GM21786 (cell line): Measurements from ENCODE around the gene DBX2.
"Not testable (repeated sequence)": the region's sequence is repeated elsewhere in the genome, so short reads cannot be mapped to it uniquely, and the experiment has no call there.

ENCODE experiments used
- ATAC-seq: cut with Tn5 transposase; IDR thresholded peaks from one replicate; pipeline ENCODE4 v1.9.1; 2021; ENCODE audit not compliant: unreplicated experiment

DBX2 gene

GRCh38 chr12:45050751-45051571, at the start of gene DBX2:
DBX2 (minus strand) TSS chr12:45051099; CDS start chr12:45050927, 172 bp downstream.
- no peak for ATAC-seq

DNA sequence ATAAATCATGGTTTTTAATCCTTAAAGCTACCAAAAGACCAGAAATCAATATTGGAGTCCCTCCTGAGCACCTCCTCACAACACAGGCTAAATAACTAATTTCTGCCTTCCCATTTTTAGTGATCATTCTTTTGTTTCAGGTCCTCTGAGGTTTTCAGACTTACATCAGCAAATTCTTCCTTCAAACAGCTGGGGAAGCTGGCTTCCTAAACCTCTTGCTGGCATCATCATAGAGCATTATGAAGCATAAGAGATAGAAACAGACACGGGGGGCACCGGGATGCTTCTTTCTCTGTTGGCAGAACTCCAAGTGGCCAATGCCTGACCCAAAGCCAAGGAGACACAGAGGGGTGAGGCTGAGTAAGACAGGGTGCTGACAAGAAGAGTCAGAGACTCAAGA, 47.9 kb upstream of the DBX2 start:
- no peak for ATAC-seq

DNA sequence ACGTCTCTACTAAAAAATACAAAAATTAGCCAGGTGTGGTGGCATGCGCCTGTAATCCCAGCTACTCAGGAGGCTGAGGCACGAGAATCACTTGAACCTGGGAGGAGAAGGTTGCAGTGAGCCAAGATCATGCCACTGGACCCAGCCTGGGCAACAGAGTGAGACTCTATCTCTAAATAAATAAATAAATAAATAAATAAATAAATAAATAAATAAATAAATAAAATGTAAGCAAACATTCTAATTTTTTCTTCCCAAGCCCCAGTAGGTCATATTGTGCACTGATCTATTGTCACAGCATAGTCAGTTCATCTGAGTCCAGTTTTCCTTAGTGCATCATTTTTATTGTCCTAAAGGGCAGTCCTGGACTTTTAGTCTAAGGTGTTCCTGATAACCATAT, 44.5 kb upstream of the DBX2 start:
- ATAC-seq: not testable (repeated sequence)

DNA sequence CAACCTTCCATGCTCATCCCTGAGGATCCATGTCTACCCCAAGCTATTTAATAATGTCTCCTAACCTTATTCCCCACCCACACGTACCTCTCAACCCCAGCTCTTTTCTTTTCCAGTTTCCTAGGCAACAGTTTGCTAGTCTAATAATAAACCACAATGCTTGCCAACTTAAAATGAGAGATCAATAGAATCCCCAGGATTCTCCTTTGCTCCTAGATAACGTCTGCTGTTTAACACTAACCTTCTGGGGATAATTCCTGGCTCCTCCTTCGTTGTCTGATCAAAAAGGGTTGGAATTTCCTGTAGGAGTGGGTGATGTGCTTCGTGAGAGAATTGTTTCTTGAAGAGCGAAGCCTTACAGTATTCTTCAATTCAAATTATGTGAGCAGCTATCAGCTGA, 42.2 kb upstream of the DBX2 start:
- ATAC-seq: no peak

- no peak for ATAC-seq
Measured at GRCh38 chr12:45089411-45090075, 38.6 kb upstream of the DBX2 start.

DNA sequence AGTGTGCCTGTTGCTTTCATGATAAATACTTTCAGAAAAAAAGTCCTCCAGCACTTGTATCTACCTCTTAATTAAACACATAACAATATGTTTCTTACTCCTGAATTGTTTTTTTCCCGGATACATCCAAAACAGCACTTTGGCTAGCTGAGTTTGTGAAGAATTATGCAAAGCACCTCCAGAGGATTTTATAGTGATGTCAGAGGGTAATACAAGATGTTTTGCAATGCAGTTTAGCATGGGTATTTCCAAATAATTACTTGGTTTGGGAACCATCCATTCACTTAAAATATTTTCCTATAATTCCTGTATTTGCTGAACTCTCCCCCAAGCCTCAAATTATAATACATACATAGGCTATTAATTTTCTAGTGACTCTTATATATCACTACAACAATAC, 37.7 kb upstream of the DBX2 start:
- ATAC-seq: no peak

- ATAC-seq: not testable (repeated sequence)
Measured at GRCh38 chr12:45084248-45084647, 33.3 kb upstream of the DBX2 start.

DNA sequence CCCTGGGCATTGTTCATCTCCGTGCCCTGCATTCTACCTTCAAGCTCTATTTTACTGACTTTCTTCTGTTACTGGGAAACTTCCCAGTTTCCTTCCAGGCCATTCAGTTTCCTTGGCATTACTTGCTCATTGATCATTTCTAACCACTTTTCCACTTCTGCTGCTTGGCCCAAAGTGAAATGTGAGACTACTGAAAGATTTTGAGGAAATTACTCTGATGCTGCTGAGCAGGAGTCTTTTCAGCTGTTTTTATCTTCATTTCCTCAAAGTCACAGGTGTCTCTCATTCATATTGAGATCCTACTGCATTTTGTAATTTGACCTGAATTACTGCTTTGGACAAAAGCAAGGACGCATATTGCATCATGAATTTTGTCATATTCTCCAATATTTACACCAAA, 26.4 kb upstream of the DBX2 start:
- ATAC-seq: no peak

GRCh38 chr12:45076417-45077026, 25.6 kb upstream of the DBX2 start:
- ATAC-seq: no peak

DNA sequence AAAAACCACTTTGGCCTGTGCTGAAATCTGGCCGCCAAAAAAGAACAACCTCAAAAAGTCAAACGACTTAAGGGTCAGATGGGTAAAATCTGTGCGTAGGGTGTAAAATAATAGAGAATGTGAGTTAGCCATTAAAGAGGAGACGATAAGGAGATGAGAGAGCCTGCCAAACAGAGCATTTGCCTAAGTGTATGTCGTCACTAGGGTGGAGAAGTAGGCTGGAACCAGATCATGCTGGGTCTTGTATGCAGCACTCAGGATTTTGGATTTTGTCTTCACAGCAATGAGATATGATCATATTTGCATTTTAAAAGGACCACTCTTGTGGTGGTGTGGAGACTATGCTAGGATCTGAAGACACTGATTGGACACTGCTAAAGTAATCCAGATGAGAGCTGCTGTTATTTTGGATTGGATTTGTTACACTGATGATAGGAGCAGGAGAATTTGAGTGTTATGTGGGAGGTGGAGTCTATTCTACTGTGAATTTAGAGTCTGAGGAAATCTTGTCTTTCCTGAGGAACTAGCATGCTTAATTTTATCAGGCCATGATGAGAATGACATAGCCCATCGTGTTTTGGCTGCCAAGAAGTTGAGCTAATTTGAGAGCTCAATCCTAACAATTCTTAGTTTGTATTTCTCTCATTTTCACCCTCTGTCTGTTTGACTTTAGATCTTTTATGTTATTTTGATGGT, 24.8 kb upstream of the DBX2 start:
- ATAC-seq: no peak

DNA sequence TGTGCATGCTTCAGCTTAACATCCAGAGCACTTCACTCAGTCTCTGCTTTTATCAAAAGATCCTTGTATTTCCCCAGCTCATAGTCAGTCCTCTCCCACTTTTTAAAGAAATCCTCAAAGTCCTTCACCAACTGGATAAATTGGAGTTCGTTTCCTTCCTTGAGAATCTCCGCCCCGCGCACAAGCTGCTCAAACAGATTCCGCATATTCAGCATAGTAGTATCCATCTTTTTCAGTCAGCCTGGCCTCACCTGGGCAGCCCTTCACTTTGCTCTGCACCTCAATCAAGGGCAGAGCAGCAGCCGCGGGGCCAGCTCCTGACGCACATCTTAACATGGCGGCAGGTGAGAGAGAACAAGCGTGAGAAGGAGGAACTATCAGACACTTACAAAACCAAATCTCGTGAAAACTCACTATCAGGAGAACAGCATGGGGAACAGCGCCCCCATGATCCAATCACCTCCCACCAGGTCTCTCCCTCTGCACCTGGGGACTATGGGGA, 14.3 kb upstream of the DBX2 start:
- ATAC-seq: no peak

DNA sequence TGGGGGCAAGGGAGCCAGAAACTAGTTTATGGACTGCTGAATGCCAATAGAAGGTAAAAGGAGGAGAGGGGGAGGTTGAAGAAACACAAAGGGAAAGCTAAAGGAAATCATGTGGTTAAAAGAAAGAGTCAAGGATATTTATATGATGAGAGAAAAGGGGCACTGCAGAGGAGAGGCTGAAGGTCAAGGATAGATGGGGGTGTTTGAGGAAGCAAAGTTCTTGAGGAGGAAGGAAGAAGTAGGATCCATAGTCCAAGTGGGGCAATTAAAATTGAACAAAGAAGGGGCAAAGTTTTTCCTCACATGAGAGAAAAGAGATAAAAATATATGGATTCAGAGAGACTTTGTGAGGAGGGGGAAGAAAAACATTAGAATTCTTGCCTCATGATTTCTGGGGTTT, 10.1 kb upstream of the DBX2 start:
- ATAC-seq: no peak

DNA sequence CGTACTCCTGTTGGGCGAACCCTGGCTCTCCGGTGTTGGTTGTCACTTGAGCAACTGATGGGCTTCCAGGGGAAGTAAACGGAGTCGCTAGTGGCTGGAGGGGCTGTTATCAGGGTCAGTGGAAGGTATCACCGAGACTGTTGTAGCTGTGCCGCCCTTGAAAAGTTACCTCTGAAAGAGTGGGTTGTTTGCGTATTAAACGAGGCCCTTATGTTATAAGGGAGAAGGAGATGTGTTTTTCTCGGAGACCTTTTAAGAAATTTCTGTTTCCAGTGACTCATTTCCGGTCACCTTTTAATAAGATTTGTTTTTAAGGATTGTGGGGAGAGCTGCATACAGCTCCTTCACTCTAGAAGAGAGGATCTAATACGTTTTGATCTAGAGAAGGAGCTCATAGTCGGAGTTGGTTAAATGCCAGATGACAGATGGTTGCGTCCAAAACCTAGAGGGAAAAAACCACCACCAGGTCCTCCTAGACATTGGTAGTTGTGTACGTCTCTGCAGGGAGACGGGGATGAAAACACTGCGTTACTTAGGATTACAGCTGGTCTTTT, 750 bp upstream of the DBX2 start:
- no peak for ATAC-seq

- ATAC-seq: no peak
Measured at GRCh38 chr12:45049912-45050750, 768 bp downstream of the DBX2 start.

GRCh38 chr12:45042599-45042998, 8.3 kb downstream of the DBX2 start:
- no peak for ATAC-seq

GRCh38 chr12:45040977-45041376, 9.9 kb downstream of the DBX2 start:
- ATAC-seq: no peak

DNA sequence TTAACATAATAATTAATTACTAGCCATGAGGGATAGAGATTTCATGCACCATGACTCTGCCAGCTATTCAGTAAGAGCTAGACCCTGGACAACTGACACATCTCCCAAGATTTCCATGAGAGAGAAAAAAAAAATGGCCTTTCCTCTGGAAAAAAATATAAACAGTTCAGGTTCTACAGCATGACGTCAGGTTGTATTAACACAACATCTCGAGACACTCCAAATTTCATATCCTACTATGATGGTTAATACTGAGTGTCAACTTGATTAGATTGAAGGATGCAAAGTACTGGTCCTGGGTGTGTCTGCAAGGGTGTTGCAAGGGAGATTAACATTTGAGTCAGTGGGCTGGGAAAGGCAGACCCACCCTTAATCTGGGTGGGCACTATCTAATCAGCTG, 11.1 kb downstream of the DBX2 start:
- ATAC-seq: no peak

DNA sequence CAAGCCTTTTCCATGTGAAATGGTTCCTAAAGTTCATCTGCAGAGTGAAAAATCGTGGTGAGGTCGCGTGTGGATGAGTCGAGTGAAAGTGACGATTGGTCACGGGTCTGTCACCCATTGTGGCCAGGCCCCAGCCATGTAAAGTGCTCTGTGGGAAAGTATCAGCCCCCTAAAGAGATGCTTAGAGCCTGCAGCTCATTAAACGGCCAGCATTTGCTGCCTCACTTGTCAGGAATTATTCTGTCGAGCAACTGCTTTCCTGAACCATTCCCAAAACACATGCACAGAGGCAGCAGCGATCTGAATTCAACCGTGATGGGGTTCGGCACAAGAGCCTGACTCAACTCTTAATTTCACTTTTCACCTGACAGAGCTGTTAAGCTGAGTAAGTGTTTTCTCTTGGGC, 16.0 kb downstream of the DBX2 start:
- ATAC-seq: no peak

GRCh38 chr12:45017916-45018315, 33.0 kb downstream of the DBX2 start:
- no peak for ATAC-seq

DNA sequence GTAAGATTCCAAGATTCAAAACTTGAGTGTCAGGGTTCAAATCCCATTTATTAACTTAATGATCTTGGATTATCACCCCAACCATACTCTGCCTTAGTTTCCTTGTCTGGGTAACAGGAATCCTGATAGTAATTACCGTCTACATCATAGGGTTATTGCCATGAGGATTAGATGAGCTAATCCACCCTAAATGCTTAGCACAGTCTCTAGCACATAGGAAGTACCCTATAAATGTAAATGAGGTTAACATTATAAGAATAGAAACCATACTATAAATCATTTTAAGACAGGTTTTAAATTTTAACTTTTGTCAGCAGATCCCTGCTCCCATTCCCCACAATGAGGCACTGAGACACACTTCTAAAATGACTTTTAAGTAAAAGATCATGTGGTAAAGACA, 36.5 kb downstream of the DBX2 start:
- no peak for ATAC-seq
